Cardiac muscle cell (in vitro differentiated cells and primary cell): ENCODE measurements around the gene PTPRK. TPM values are rescaled to one million over a fixed set of nuclear protein-coding genes. Genes with fewer than 3 reads are reported as not detected.

Experiments used
- DNase-seq, 2 donors: peaks; one replicate each; pipeline versions ENCODE4 v3.0.0 to v3.0.0-alpha.2; 2010 to 2017; ENCODE audit warnings: low read depth in 1 of 2, low spot score in 1 of 2
- H3K27ac ChIP-seq: fragments of 200-600 bp; sonication (generic); 2 replicates; pipeline ENCODE4 v1.5.1; 2016
- H3K27me3 ChIP-seq: fragments of 200-600 bp; sonication (generic); 2 replicates; pipeline ENCODE4 v1.6.0; 2016; ENCODE audit warnings: control low read depth
- H3K36me3 ChIP-seq: fragments of 200-600 bp; sonication (generic); 2 replicates; pipeline ENCODE4 v1.5.1; 2016; ENCODE audit warnings: control low read depth
- H3K4me1 ChIP-seq: fragments of 200-600 bp; sonication (generic); 2 replicates; pipeline ENCODE4 v1.8.1; 2017; ENCODE audit warnings: low read depth, mild to moderate bottlenecking, mixed run types
- H3K4me3 ChIP-seq: fragments of 200-600 bp; sonication (generic); 2 replicates; pipeline ENCODE4 v1.5.1; 2016; ENCODE audit warnings: mild to moderate bottlenecking
- H3K9me3 ChIP-seq: fragments of 200-600 bp; sonication (generic); 2 replicates; pipeline ENCODE4 v1.5.1; 2017; ENCODE audit warnings: low read depth, mild to moderate bottlenecking, control low read depth
- CTCF ChIP-seq: IDR thresholded peaks from 2 replicates; pipeline ENCODE4 v1.5.1; 2012; ENCODE audit warnings: low read depth, mild to moderate bottlenecking, low read length
- polyA plus RNA-seq: library from polyadenylated mRNA; unstranded; fragments of >200 nt; fragmentation: Nextera tagmentation; extraction: Ambion mirVana; gene quantifications from 2 replicates; pipeline ENCODE4 v1.2.1, GENCODE V29; 2016
- total RNA-seq: library from RNA; depleted of rRNA; stranded (reverse); fragments of >200 nt; gene quantifications from 2 replicates; pipeline ENCODE4 v1.2.3, GENCODE V29; 2016

Gene PTPRK
- total and polyA plus RNA-seq, 2 experiments from 2014 or later, result 48.3 to 73.1 TPM

- Histone ChIP-seq H3K9me3 (no peaks in the 10 kb centered on the region), H3K27me3 (no peaks in the 10 kb centered on the region), H3K27ac (peak overlapping the region; percentile 99), H3K36me3 (no peaks in the 10 kb centered on the region), H3K4me3 (peak overlapping the region; percentile 78), H3K4me1 (peaks cover 32% of the 10 kb centered on the region)
- peak in 1 of 2 donors; percentile 55 for DNase-seq
- no peak for TF ChIP-seq CTCF
Observed at GRCh38 chr6:128521282-128521632, 858 bp upstream of the PTPRK start.

GRCh38 chr6:128519931-128520435 lies 416 bp downstream of the PTPRK start:
- peak in 1 of 2 donors; percentile 77 for DNase-seq
- peaks cover 42% of the 10 kb centered on the region for H3K4me1 ChIP-seq
- TF ChIP-seq CTCF, result no peak
- peak overlapping the region; percentile 78 for H3K4me3 ChIP-seq
- H3K27me3 ChIP-seq, result no peaks in the 10 kb centered on the region
- H3K36me3 ChIP-seq, result no peaks in the 10 kb centered on the region
- H3K9me3 ChIP-seq, result no peaks in the 10 kb centered on the region
- H3K27ac ChIP-seq, result peak overlapping the region; percentile 99

GRCh38 chr6:128519132-128519930 lies 1.1 kb downstream of the PTPRK start:
- peak overlapping the region; percentile 78 for H3K4me3 ChIP-seq
- no peaks in the 10 kb centered on the region for H3K27me3 ChIP-seq
- H3K27ac ChIP-seq, result peak overlapping the region; percentile 99
- H3K4me1 ChIP-seq, result peaks cover 36% of the 10 kb centered on the region
- H3K36me3 ChIP-seq, result no peaks in the 10 kb centered on the region
- TF ChIP-seq CTCF, result peak; percentile 9
- no peaks in the 10 kb centered on the region for H3K9me3 ChIP-seq
- peak; percentile 52 to 70 for DNase-seq

- Histone ChIP-seq H3K36me3 (no peaks in the 10 kb centered on the region), H3K4me3 (peak overlapping the region; percentile 78), H3K27me3 (no peaks in the 10 kb centered on the region), H3K4me1 (peaks cover 36% of the 10 kb centered on the region), H3K27ac (peak overlapping the region; percentile 99), H3K9me3 (no peaks in the 10 kb centered on the region)
- TF ChIP-seq CTCF, result no peak
- no peak for DNase-seq
Observed at GRCh38 chr6:128518434-128519131, 1.8 kb downstream of the PTPRK start.

GRCh38 chr6:128517124-128517523 lies 3.3 kb downstream of the PTPRK start:
- DNase-seq, result no peak

More at GRCh38 chr6:128517124-128517523, 3.3 kb downstream of the PTPRK start:
- peaks cover 35% of the 10 kb centered on the region for H3K4me1 ChIP-seq
- H3K9me3 ChIP-seq, result no peaks in the 10 kb centered on the region
- no peak for TF ChIP-seq CTCF
- peak overlapping the region; percentile 78 for H3K4me3 ChIP-seq
- H3K27ac ChIP-seq, result no peak overlapping the region
- H3K36me3 ChIP-seq, result no peaks in the 10 kb centered on the region
- no peaks in the 10 kb centered on the region for H3K27me3 ChIP-seq
